ENCODE measurements around the gene PPP1R15A. TPM values are rescaled to one million over a fixed set of nuclear protein-coding genes. Genes with fewer than 3 reads are reported as not detected.

Gene PPP1R15A
- total RNA-seq, 1 experiment from 2014 or later: 17.0 TPM

DNA sequence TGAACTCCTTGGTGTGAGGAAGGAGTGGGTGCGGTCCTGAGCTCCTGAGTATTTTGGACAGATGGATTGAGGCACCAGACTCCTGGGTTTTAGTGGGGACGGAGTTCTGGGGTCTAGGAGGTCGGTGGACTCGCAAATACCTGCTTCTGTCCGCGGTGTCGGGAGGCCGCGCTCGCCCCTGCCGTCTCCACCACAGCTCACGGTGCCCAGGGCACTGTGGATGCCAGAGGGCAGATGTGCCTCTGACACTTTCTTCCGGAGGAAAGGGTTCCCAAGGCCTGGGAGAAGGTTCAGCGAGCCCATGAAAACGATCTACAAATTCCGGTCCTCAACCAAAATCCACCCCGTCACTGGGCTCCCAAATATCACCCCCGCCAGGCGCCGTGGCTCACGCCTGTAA, 23.0 kb downstream of the PPP1R15A start:
- no peaks in the 10 kb centered on the region for H3K9me3 Mint-ChIP-seq
- ChIA-PET CTCF (interaction anchor here (1.4 to 3.8 kb wide), 7 partner anchors 53 to 107 kb away, joined by 3 to 19 read pairs (median 8); partner anchors contain the start of genes GYS1 and RUVBL2), POLR2A (interaction anchor here (0.6 to 2.4 kb wide), 4 partner anchors 22 to 255 kb away, joined by 4 to 12 read pairs (median 4); partner anchors contain the start of gene PPP1R15A)
- peaks cover 12% of the 10 kb centered on the region for H3K4me1 Mint-ChIP-seq
- ATAC-seq: no peak
- H3K27ac Mint-ChIP-seq: no peak overlapping the region
- TF ChIP-seq ZMAT4 (CRISPR knock-in tag; IDR thresholded peaks at IDR 0.05) (no peak), HMGA2 (CRISPR knock-in tag; IDR thresholded peaks at IDR 0.05) (no peak), CDX4 (CRISPR knock-in tag; IDR thresholded peaks at IDR 0.05; ENCODE audit: borderline replicate concordance) (no peak), NFYB (CRISPR knock-in tag; conservative IDR thresholded peaks at IDR 0.05; ENCODE audit: low read depth) (no peak), GTF2I (CRISPR knock-in tag; conservative IDR thresholded peaks at IDR 0.05) (no peak), JUN (CRISPR knock-in tag; IDR thresholded peaks at IDR 0.05) (no peak), NFATC4 (CRISPR knock-in tag; IDR thresholded peaks at IDR 0.05) (no peak)
- TF ChIP-seq, protein P1, sequence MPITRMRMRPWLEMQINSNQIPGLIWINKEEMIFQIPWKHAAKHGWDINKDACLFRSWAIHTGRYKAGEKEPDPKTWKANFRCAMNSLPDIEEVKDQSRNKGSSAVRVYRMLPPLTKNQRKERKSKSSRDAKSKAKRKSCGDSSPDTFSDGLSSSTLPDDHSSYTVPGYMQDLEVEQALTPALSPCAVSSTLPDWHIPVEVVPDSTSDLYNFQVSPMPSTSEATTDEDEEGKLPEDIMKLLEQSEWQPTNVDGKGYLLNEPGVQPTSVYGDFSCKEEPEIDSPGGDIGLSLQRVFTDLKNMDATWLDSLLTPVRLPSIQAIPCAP (CRISPR knock-in tag; IDR thresholded peaks at IDR 0.05): no peak
- TF ChIP-seq, protein P2, sequence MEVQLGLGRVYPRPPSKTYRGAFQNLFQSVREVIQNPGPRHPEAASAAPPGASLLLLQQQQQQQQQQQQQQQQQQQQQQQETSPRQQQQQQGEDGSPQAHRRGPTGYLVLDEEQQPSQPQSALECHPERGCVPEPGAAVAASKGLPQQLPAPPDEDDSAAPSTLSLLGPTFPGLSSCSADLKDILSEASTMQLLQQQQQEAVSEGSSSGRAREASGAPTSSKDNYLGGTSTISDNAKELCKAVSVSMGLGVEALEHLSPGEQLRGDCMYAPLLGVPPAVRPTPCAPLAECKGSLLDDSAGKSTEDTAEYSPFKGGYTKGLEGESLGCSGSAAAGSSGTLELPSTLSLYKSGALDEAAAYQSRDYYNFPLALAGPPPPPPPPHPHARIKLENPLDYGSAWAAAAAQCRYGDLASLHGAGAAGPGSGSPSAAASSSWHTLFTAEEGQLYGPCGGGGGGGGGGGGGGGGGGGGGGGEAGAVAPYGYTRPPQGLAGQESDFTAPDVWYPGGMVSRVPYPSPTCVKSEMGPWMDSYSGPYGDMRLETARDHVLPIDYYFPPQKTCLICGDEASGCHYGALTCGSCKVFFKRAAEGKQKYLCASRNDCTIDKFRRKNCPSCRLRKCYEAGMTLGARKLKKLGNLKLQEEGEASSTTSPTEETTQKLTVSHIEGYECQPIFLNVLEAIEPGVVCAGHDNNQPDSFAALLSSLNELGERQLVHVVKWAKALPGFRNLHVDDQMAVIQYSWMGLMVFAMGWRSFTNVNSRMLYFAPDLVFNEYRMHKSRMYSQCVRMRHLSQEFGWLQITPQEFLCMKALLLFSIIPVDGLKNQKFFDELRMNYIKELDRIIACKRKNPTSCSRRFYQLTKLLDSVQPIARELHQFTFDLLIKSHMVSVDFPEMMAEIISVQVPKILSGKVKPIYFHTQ (CRISPR knock-in tag; IDR thresholded peaks at IDR 0.05): no peak
- TF ChIP-seq, protein P3, sequence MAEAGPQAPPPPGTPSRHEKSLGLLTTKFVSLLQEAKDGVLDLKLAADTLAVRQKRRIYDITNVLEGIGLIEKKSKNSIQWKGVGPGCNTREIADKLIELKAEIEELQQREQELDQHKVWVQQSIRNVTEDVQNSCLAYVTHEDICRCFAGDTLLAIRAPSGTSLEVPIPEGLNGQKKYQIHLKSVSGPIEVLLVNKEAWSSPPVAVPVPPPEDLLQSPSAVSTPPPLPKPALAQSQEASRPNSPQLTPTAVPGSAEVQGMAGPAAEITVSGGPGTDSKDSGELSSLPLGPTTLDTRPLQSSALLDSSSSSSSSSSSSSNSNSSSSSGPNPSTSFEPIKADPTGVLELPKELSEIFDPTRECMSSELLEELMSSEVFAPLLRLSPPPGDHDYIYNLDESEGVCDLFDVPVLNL (CRISPR knock-in tag; IDR thresholded peaks at IDR 0.05; ENCODE audit: borderline replicate concordance, low read depth): no peak
- TF ChIP-seq, protein P4, sequence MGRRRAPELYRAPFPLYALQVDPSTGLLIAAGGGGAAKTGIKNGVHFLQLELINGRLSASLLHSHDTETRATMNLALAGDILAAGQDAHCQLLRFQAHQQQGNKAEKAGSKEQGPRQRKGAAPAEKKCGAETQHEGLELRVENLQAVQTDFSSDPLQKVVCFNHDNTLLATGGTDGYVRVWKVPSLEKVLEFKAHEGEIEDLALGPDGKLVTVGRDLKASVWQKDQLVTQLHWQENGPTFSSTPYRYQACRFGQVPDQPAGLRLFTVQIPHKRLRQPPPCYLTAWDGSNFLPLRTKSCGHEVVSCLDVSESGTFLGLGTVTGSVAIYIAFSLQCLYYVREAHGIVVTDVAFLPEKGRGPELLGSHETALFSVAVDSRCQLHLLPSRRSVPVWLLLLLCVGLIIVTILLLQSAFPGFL (CRISPR knock-in tag; IDR thresholded peaks at IDR 0.05; ENCODE audit: borderline replicate concordance): no peak
- peak overlapping the region; percentile 71 for H3K4me3 Mint-ChIP-seq
- peaks cover 27% of the 10 kb centered on the region for H3K27me3 Mint-ChIP-seq (ENCODE audit: low read depth)
- DNase-seq (ENCODE audit: low spot score): no peak
- no peaks in the 10 kb centered on the region for H3K36me3 Mint-ChIP-seq

- peak; percentile 80 for ATAC-seq
- Mint-ChIP-seq H3K9me3 (no peaks in the 10 kb centered on the region), H3K36me3 (no peaks in the 10 kb centered on the region), H3K27ac (no peak overlapping the region), H3K4me3 (peak overlapping the region; percentile 71), H3K27me3 (ENCODE audit: low read depth) (peaks cover 27% of the 10 kb centered on the region), H3K4me1 (peaks cover 15% of the 10 kb centered on the region)
- POLR2A ChIA-PET: interaction anchor here (0.6 to 2.4 kb wide), 4 partner anchors 23 to 254 kb away, joined by 4 to 12 read pairs (median 4); partner anchors contain the start of gene PPP1R15A
- DNase-seq (ENCODE audit: low spot score): peak; percentile 90
- CTCF ChIA-PET: interaction anchor here (0.6 to 3.8 kb wide), 12 partner anchors 15 to 302 kb away, joined by 3 to 19 read pairs (median 6); partner anchors contain the start of genes CA11, GYS1, HSD17B14 and RUVBL2
- no peak for TF ChIP-seq E2F5 (CRISPR knock-in tag; IDR thresholded peaks at IDR 0.05)
- TF ChIP-seq TEAD1 (CRISPR knock-in tag; IDR thresholded peaks at IDR 0.05): no peak
- no peak for TF ChIP-seq ZNF219 (CRISPR knock-in tag; IDR thresholded peaks at IDR 0.05; ENCODE audit: borderline replicate concordance)
- peak; percentile 50; the same call in 1 of the 2 replicates for TF ChIP-seq ZNF423 (CRISPR knock-in tag; IDR thresholded peaks at IDR 0.05)
- TF ChIP-seq, protein P5, sequence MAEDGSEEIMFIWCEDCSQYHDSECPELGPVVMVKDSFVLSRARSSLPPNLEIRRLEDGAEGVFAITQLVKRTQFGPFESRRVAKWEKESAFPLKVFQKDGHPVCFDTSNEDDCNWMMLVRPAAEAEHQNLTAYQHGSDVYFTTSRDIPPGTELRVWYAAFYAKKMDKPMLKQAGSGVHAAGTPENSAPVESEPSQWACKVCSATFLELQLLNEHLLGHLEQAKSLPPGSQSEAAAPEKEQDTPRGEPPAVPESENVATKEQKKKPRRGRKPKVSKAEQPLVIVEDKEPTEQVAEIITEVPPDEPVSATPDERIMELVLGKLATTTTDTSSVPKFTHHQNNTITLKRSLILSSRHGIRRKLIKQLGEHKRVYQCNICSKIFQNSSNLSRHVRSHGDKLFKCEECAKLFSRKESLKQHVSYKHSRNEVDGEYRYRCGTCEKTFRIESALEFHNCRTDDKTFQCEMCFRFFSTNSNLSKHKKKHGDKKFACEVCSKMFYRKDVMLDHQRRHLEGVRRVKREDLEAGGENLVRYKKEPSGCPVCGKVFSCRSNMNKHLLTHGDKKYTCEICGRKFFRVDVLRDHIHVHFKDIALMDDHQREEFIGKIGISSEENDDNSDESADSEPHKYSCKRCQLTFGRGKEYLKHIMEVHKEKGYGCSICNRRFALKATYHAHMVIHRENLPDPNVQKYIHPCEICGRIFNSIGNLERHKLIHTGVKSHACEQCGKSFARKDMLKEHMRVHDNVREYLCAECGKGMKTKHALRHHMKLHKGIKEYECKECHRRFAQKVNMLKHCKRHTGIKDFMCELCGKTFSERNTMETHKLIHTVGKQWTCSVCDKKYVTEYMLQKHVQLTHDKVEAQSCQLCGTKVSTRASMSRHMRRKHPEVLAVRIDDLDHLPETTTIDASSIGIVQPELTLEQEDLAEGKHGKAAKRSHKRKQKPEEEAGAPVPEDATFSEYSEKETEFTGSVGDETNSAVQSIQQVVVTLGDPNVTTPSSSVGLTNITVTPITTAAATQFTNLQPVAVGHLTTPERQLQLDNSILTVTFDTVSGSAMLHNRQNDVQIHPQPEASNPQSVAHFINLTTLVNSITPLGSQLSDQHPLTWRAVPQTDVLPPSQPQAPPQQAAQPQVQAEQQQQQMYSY (CRISPR knock-in tag; IDR thresholded peaks at IDR 0.05): no peak
- no peak for TF ChIP-seq GRHL2 (CRISPR knock-in tag; IDR thresholded peaks at IDR 0.05; ENCODE audit: insufficient replicate concordance, severe bottlenecking)
- TF ChIP-seq, protein P6, sequence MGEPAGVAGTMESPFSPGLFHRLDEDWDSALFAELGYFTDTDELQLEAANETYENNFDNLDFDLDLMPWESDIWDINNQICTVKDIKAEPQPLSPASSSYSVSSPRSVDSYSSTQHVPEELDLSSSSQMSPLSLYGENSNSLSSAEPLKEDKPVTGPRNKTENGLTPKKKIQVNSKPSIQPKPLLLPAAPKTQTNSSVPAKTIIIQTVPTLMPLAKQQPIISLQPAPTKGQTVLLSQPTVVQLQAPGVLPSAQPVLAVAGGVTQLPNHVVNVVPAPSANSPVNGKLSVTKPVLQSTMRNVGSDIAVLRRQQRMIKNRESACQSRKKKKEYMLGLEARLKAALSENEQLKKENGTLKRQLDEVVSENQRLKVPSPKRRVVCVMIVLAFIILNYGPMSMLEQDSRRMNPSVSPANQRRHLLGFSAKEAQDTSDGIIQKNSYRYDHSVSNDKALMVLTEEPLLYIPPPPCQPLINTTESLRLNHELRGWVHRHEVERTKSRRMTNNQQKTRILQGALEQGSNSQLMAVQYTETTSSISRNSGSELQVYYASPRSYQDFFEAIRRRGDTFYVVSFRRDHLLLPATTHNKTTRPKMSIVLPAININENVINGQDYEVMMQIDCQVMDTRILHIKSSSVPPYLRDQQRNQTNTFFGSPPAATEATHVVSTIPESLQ (CRISPR knock-in tag; IDR thresholded peaks at IDR 0.05): no peak
- peak; percentile 68 for TF ChIP-seq SP1 (CRISPR knock-in tag; conservative IDR thresholded peaks at IDR 0.05)
These were observed 24.0 kb downstream of the PPP1R15A start for GRCh38 chr19:48896191-48896720.
